Vagina (tissue), 2 donors: ENCODE results near the gene TRIM52.

Experiments
- CTCF ChIP-seq, 3 experiments: fragments of 450-650 bp in 2 of 3; fragments of 200-600 bp in 1 of 3; sonication (generic) in 1 of 3; IDR thresholded peaks; one replicate each; pipeline ENCODE4 v1.5.1; 2017 to 2019; ENCODE audit warnings: antibody characterized with exemption in 3 of 3, mild to moderate bottlenecking in 2 of 3, moderate library complexity in 2 of 3
- POLR2A ChIP-seq, 2 donors: fragments of 450-650 bp; IDR thresholded peaks; one replicate each; pipeline ENCODE4 v1.6.1; 2017; ENCODE audit warnings: antibody characterized with exemption in 2 of 2, mild to moderate bottlenecking in 2 of 2, moderate library complexity in 2 of 2

- TF ChIP-seq CTCF (IDR thresholded peaks at IDR 0.05) = no peak
- TF ChIP-seq POLR2A (IDR thresholded peaks at IDR 0.05) = no peak
Measured at GRCh38 chr5:181245427-181246275, 15.3 kb downstream of the TRIM52 start.
